SK-N-SH (cell line): ENCODE measurements around the gene TSFM. TPM values are rescaled to one million over a fixed set of nuclear protein-coding genes. Genes with fewer than 3 reads are reported as not detected.

Experiments
- CTCF ChIA-PET: fragments of 300-600, 350-600 bp; formaldehyde crosslinking; extraction: SDS; loops from one replicate; lab custom pipeline; 2021; lab: Yijun Ruan, JAX
- POLR2A ChIA-PET: fragments of 350-600 bp; sonication (Branson Sonifier 250); formaldehyde crosslinking; extraction: SDS; loops from one replicate; lab custom pipeline; 2020; ENCODE audit warnings: antibody characterized with exemption, inconsistent platforms; lab: Yijun Ruan, JAX
- DNase-seq: peaks from one replicate; pipeline ENCODE4 v3.0.0; 2012
- H2AFZ ChIP-seq: fragments of 200-600 bp; sonication (generic); 2 replicates; pipeline ENCODE4 v1.8.1; 2016; ENCODE audit warnings: antibody characterized with exemption, mild to moderate bottlenecking, low read depth
- H3F3A ChIP-seq: fragments of 200-600 bp; sonication (generic); replicated peaks from 2 replicates; pipeline ENCODE3; 2016; ENCODE audit warnings: antibody characterized with exemption, mild to moderate bottlenecking; ENCODE audit not compliant: insufficient read depth
- H3K27ac ChIP-seq, 2 experiments: fragments of 200-500 bp in 1 of 2; fragments of 200-600 bp in 1 of 2; sonication (Bioruptor generic) in 1 of 2; sonication (generic), shearing (Covaris generic) in 1 of 2; 2 replicates each; pipeline versions ENCODE4 v1.5.1 to v1.6.1; 2014 to 2016; ENCODE audit warnings: low read depth in 2 of 2, inconsistent platforms in 1 of 2, low read length in 1 of 2, mild to moderate bottlenecking in 1 of 2, mixed read lengths in 1 of 2
- H3K27me3 ChIP-seq: fragments of 200-600 bp; sonication (generic), shearing (Covaris generic); 2 replicates; pipeline ENCODE4 v1.6.1; 2016; ENCODE audit warnings: mixed run types; ENCODE audit not compliant: insufficient read depth
- H3K36me3 ChIP-seq, 2 experiments: fragments of 200-500 bp in 1 of 2; fragments of 200-600 bp in 1 of 2; sonication (Bioruptor generic) in 1 of 2; sonication (generic) in 1 of 2; replicated peaks in 1 of 2; 2 replicates each; pipeline versions ENCODE3 to v1.5.1; 2014 to 2016; ENCODE audit warnings: low read length in 1 of 2, mild to moderate bottlenecking in 1 of 2; ENCODE audit not compliant: insufficient read depth in 2 of 2, control insufficient read depth in 1 of 2
- H3K4me1 ChIP-seq, 2 experiments: fragments of 200-500 bp in 1 of 2; fragments of 200-600 bp in 1 of 2; sonication (Bioruptor generic) in 1 of 2; sonication (generic), shearing (Covaris generic) in 1 of 2; 2 replicates each; pipeline versions ENCODE4 v1.5.1 to v1.6.1; 2014 to 2016; ENCODE audit warnings: low read depth in 1 of 2, low read length in 1 of 2, mixed run types in 1 of 2; ENCODE audit not compliant: insufficient read depth in 2 of 2, control insufficient read depth in 1 of 2
- H3K4me2 ChIP-seq: fragments of 200-600 bp; sonication (generic), shearing (Covaris generic); 2 replicates; pipeline ENCODE4 v1.6.1; 2017; ENCODE audit warnings: mixed run types
- H3K4me3 ChIP-seq, 2 experiments: fragments of 200-500 bp in 1 of 2; fragments of 200-600 bp in 1 of 2; sonication (Bioruptor generic) in 1 of 2; sonication (generic), shearing (Covaris generic) in 1 of 2; 2 replicates each; pipeline versions ENCODE4 v1.5.1 to v1.8.1; 2014 to 2016; ENCODE audit warnings: low read depth in 2 of 2, inconsistent platforms in 1 of 2, low read length in 1 of 2, mild to moderate bottlenecking in 1 of 2, mixed read lengths in 1 of 2, moderate library complexity in 1 of 2
- H3K79me2 ChIP-seq: fragments of 200-600 bp; sonication (generic); 2 replicates; pipeline ENCODE4 v1.8.1; 2017; ENCODE audit warnings: mild to moderate bottlenecking; ENCODE audit not compliant: insufficient read depth
- H3K9ac ChIP-seq: fragments of 200-600 bp; sonication (generic); 2 replicates; pipeline ENCODE4 v1.6.1; 2017; ENCODE audit warnings: mixed run types
- H3K9me2 ChIP-seq: fragments of 200-600 bp; sonication (generic); 2 replicates; pipeline ENCODE4 v1.6.1; 2017; ENCODE audit warnings: mixed run types
- H3K9me3 ChIP-seq: fragments of 200-600 bp; sonication (generic); 2 replicates; pipeline ENCODE4 v1.6.1; 2017; ENCODE audit warnings: mixed run types, mild to moderate bottlenecking, moderate library complexity
- H4K20me1 ChIP-seq: fragments of 200-600 bp; sonication (generic); 2 replicates; pipeline ENCODE4 v1.6.1; 2017; ENCODE audit warnings: mild to moderate bottlenecking, mixed run types; ENCODE audit not compliant: insufficient read depth
- CHD2 ChIP-seq: fragments of 150-350 bp; IDR thresholded peaks from 2 replicates; pipeline ENCODE4 v1.6.1; 2018; ENCODE audit warnings: low read length; ENCODE audit not compliant: partially characterized antibody
- ELF1 ChIP-seq: IDR thresholded peaks from 2 replicates; pipeline ENCODE4 v1.4.0; 2012
- FOXM1 ChIP-seq: IDR thresholded peaks from 2 replicates; pipeline ENCODE4 v1.4.0; 2012; ENCODE audit warnings: low read depth, mild to moderate bottlenecking
- GATA2 ChIP-seq: sonication (generic); formaldehyde crosslinking; IDR thresholded peaks from 2 replicates; pipeline ENCODE4 v1.5.0; 2020; ENCODE audit warnings: mild to moderate bottlenecking, missing genetic modification reagents
- JUND ChIP-seq: IDR thresholded peaks from 2 replicates; pipeline ENCODE4 v1.4.0; 2012
- MEF2A ChIP-seq: IDR thresholded peaks from 2 replicates; pipeline ENCODE4 v1.4.0; 2012; ENCODE audit warnings: low read depth, borderline replicate concordance
- MXI1 ChIP-seq: IDR thresholded peaks from 2 replicates; pipeline ENCODE4 v1.6.1; 2012; ENCODE audit warnings: mild to moderate bottlenecking, low read depth, low read length, improper control_type of control experiment
- NRF1 ChIP-seq: IDR thresholded peaks from 2 replicates; pipeline ENCODE4 v1.6.1; 2012; ENCODE audit warnings: low read depth, mild to moderate bottlenecking, low read length
- POLR2AphosphoS5 ChIP-seq: IDR thresholded peaks from 2 replicates; pipeline ENCODE4 v1.6.1; 2012; ENCODE audit warnings: low read depth, low read length
- RAD21 ChIP-seq: IDR thresholded peaks from 2 replicates; pipeline ENCODE4 v1.6.1; 2012; ENCODE audit warnings: mild to moderate bottlenecking, low read length
- RCOR1 ChIP-seq: fragments of 150-350 bp; IDR thresholded peaks from 2 replicates; pipeline ENCODE4 v1.6.1; 2017; ENCODE audit warnings: antibody characterized with exemption, low read length
- RFX5 ChIP-seq: IDR thresholded peaks from 2 replicates; pipeline ENCODE4 v1.6.1; 2012; ENCODE audit warnings: mild to moderate bottlenecking, improper control_type of control experiment, low read length
- RXRA ChIP-seq: IDR thresholded peaks from 2 replicates; pipeline ENCODE4 v1.4.0; 2012; ENCODE audit warnings: low read depth, mild to moderate bottlenecking, borderline replicate concordance
- SMC3 ChIP-seq: IDR thresholded peaks from 2 replicates; pipeline ENCODE4 v1.6.1; 2012; ENCODE audit warnings: low read depth, low read length, improper control_type of control experiment
- TAF1 ChIP-seq: IDR thresholded peaks from 2 replicates; pipeline ENCODE4 v1.6.1; 2012; ENCODE audit warnings: low read depth, mild to moderate bottlenecking, low read length, moderate library complexity, borderline replicate concordance
- TCF12 ChIP-seq: IDR thresholded peaks from 2 replicates; pipeline ENCODE4 v1.4.0; 2012
- TEAD4 ChIP-seq: IDR thresholded peaks from 2 replicates; pipeline ENCODE4 v1.4.0; 2012; ENCODE audit warnings: mild to moderate bottlenecking, borderline replicate concordance; ENCODE audit not compliant: insufficient read depth
- WGBS: methylation state at CpG from one replicate; pipeline ENCODE4 v1.1.6; 2017; ENCODE audit warnings: low lambda C conversion rate; 5-methylcytosine and 5-hydroxymethylcytosine counted together
- polyA plus RNA-seq, 3 experiments: library from polyadenylated mRNA; depleted of rRNA; stranded (reverse); fragments of >200 nt; gene quantifications; 2 replicates each; pipeline ENCODE4 v1.2.3, GENCODE V29; 2012
- TF ChIP-seq, protein P1 (sequence below): IDR thresholded peaks from 2 replicates; pipeline ENCODE4; 2012
- TF ChIP-seq, protein P2 (sequence below): IDR thresholded peaks from 2 replicates; pipeline ENCODE4 v1.4.0; 2012; ENCODE audit warnings: low read depth, borderline replicate concordance
- TF ChIP-seq, protein P3 (sequence below): IDR thresholded peaks from 2 replicates; pipeline ENCODE4 v1.4.0; 2012; ENCODE audit warnings: low read depth
- TF ChIP-seq, protein P4 (sequence below): fragments of 150-350 bp; IDR thresholded peaks from 2 replicates; pipeline ENCODE4 v1.6.1; 2016; ENCODE audit warnings: mild to moderate bottlenecking, low read depth, low read length
- TF ChIP-seq, protein P5 (sequence below): IDR thresholded peaks from 2 replicates; pipeline ENCODE4 v1.6.1; 2012; ENCODE audit warnings: mild to moderate bottlenecking, low read depth, low read length, moderate library complexity

The TSFM gene
- polyA plus RNA-seq, 1 of the 3 experiments (the other 2 are of a cell fraction): 28.7 TPM

DNA sequence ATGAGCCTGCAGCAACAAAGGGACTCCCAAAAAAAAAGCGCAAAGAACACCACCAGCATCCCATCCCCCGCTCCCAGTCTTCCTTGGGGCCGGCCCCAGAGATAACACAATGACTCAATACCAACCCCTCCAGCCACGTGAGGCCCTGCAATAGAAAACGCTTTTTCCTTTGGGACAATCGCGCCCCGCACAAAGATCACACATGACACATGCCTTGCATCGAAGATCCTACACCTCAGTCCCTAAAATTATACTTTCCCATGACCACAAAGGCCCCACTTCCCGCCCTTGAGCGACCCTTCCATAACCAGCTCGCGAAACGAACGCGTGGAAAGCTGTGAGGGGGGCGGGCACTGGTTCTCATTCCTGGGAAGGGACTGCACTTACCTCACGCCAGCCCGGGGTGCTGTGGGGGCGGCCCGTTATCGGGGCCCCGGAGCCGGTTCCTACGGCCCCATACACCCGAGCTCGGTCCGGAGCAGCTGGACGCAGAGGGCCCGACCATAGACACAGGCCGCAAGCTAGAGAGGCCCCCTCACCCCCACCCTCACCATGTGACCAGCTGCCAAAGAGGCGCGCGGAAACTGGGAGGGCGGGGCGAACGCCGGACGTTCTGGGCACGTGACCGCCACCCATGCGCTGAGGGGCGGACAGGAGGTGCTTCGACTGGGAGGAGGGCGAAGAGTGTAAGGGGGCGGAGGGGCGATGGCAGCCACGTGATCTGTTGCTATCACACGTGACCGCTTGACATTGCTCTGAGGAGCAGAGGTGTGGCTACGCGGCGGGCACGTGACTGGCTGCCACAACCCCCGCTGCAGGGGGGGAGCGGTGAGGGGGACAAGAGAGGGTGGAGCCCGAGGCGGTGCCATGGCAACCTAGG is 30.6 kb upstream of the TSFM start, which contains the start of gene CDK4 (continued):
- TF ChIP-seq, protein P1, sequence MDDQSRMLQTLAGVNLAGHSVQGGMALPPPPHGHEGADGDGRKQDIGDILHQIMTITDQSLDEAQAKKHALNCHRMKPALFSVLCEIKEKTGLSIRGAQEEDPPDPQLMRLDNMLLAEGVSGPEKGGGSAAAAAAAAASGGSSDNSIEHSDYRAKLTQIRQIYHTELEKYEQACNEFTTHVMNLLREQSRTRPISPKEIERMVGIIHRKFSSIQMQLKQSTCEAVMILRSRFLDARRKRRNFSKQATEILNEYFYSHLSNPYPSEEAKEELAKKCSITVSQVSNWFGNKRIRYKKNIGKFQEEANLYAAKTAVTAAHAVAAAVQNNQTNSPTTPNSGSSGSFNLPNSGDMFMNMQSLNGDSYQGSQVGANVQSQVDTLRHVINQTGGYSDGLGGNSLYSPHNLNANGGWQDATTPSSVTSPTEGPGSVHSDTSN: peak; percentile 60; the same call in 1 of the 2 replicates
- TF ChIP-seq RXRA (no peak), MXI1 (peak; percentile 89), RAD21 (no peak), TCF12 (peak; percentile 39; the same call in 1 of the 2 replicates), CHD2 (peak; percentile 50), FOXM1 (no peak; the same call in 1 of the 2 replicates), ELF1 (no peak), TEAD4 (no peak), JUND (no peak), RFX5 (peak; percentile 96), RCOR1 (peak; percentile 75)
- TF ChIP-seq, protein P2, sequence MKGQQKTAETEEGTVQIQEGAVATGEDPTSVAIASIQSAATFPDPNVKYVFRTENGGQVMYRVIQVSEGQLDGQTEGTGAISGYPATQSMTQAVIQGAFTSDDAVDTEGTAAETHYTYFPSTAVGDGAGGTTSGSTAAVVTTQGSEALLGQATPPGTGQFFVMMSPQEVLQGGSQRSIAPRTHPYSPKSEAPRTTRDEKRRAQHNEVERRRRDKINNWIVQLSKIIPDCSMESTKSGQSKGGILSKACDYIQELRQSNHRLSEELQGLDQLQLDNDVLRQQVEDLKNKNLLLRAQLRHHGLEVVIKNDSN: peak; percentile 100
- TF ChIP-seq, protein P3, sequence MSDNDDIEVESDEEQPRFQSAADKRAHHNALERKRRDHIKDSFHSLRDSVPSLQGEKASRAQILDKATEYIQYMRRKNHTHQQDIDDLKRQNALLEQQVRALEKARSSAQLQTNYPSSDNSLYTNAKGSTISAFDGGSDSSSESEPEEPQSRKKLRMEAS: peak; percentile 98

DNA sequence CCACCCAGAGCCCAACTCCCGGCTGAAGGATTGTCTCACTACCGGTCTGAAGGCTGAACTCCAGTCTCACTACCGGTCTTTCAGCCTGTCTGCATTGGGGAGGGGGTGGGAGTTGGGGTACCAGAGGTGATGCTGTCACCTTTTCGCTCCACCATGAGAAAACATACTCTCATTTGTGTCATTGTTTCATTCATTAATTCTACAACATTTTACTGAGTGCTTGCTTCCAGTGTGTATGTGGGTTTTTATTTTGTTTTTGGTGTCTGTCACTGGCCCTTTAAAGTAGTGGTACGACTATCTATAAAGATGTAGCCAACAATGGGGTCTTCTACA is 30.0 kb upstream of the TSFM start:
- Histone ChIP-seq H3K9me2 (no peaks in the 10 kb centered on the region), H3F3A (peaks cover 25% of the 10 kb centered on the region), H3K36me3 (peaks cover 15 to 34% of the 10 kb centered on the region in 2 experiments), H3K4me3 (peak overlapping the region; percentile 27 to 51), H3K27ac (peak overlapping the region; percentile 76 to 83), H3K4me2 (peak overlapping the region; percentile 68), H3K4me1 (peaks cover 8 to 37% of the 10 kb centered on the region in 2 experiments), H3K79me2 (peaks cover 38% of the 10 kb centered on the region), H3K9me3 (no peaks in the 10 kb centered on the region), H2AFZ (peak overlapping the region; percentile 90), H3K27me3 (no peaks in the 10 kb centered on the region), H3K9ac (peak overlapping the region; percentile 32), H4K20me1 (no peaks in the 10 kb centered on the region)
- TF ChIP-seq FOXM1 (no peak), GATA2 (CRISPR knock-in tag) (no peak), POLR2AphosphoS5 (no peak), MEF2A (no peak), TAF1 (no peak), NRF1 (no peak), TEAD4 (no peak), JUND (no peak), MXI1 (no peak), SMC3 (no peak)
- TF ChIP-seq, protein P4, sequence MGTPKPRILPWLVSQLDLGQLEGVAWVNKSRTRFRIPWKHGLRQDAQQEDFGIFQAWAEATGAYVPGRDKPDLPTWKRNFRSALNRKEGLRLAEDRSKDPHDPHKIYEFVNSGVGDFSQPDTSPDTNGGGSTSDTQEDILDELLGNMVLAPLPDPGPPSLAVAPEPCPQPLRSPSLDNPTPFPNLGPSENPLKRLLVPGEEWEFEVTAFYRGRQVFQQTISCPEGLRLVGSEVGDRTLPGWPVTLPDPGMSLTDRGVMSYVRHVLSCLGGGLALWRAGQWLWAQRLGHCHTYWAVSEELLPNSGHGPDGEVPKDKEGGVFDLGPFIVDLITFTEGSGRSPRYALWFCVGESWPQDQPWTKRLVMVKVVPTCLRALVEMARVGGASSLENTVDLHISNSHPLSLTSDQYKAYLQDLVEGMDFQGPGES: no peak
- TF ChIP-seq, protein P5, sequence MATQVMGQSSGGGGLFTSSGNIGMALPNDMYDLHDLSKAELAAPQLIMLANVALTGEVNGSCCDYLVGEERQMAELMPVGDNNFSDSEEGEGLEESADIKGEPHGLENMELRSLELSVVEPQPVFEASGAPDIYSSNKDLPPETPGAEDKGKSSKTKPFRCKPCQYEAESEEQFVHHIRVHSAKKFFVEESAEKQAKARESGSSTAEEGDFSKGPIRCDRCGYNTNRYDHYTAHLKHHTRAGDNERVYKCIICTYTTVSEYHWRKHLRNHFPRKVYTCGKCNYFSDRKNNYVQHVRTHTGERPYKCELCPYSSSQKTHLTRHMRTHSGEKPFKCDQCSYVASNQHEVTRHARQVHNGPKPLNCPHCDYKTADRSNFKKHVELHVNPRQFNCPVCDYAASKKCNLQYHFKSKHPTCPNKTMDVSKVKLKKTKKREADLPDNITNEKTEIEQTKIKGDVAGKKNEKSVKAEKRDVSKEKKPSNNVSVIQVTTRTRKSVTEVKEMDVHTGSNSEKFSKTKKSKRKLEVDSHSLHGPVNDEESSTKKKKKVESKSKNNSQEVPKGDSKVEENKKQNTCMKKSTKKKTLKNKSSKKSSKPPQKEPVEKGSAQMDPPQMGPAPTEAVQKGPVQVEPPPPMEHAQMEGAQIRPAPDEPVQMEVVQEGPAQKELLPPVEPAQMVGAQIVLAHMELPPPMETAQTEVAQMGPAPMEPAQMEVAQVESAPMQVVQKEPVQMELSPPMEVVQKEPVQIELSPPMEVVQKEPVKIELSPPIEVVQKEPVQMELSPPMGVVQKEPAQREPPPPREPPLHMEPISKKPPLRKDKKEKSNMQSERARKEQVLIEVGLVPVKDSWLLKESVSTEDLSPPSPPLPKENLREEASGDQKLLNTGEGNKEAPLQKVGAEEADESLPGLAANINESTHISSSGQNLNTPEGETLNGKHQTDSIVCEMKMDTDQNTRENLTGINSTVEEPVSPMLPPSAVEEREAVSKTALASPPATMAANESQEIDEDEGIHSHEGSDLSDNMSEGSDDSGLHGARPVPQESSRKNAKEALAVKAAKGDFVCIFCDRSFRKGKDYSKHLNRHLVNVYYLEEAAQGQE: no peak
- TF ChIP-seq, protein P3: no peak
- POLR2A ChIA-PET: interaction anchor here (1.0 to 1.1 kb wide), 2 partner anchors 26 to 1531 kb away, joined by 3 to 7 read pairs; partner anchors contain the start of gene RNF41
- 18% methylated on average over 3 of the region's 5 CpGs for WGBS
- DNase-seq: no peak
- CTCF ChIA-PET: interaction anchor here (1.0 to 1.1 kb wide), 3 partner anchors 15 to 30 kb away, joined by 4 to 6 read pairs (median 5); partner anchors contain the start of gene TSFM
